HG02870 (cell line): ENCODE measurements around the gene KLHDC1.
"Not testable (repeated sequence)": the region's sequence is repeated elsewhere in the genome, so short reads cannot be mapped to it uniquely, and the experiment has no call there.

Source experiments
- ATAC-seq: cut with Tn5 transposase; IDR thresholded peaks from one replicate; pipeline ENCODE4 v1.9.1; 2021; ENCODE audit warnings: mild to moderate bottlenecking, moderate library complexity; ENCODE audit not compliant: unreplicated experiment

KLHDC1 gene

DNA sequence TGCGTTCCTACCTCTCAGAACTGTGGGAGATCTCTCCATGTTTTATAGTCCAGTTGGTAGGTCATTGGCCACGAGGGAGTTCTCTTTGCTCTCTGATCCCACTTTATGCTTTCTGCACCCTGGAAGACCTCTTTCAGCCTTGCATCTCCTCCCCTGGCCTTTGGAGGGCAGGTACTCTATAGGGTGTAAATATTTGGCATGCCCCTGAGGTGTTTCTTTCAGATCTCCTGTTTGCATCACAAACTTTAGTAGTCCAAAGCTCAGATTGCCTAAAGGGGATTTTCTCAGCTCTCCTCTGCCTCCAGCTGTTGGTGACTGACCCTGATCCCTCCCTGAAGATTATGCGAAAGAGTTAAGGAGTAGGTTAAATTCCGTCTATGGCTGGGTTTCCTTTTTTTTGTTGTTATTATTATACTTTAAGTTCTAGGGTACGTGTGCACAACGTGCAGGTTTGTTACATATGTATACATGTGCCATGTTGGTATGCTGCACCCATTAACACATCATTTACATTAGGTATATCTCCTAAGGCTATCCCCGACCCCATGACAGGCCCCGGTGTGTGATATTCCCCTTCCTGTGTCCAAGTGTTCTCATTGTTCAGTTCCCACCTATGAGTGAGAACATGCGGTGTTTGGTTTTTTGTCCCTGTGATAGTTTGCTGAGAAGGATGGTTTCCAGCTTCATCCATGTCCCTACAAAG lies 29.0 kb downstream of the KLHDC1 start:
- ATAC-seq, result not testable (repeated sequence)

GRCh38 chr14:49727171-49727570 lies 34.3 kb downstream of the KLHDC1 start:
- no peak for ATAC-seq

GRCh38 chr14:49732896-49733295 lies 40.0 kb downstream of the KLHDC1 start:
- no peak for ATAC-seq

- no peak for ATAC-seq
Measured at GRCh38 chr14:49733836-49734235, 40.9 kb downstream of the KLHDC1 start.

DNA sequence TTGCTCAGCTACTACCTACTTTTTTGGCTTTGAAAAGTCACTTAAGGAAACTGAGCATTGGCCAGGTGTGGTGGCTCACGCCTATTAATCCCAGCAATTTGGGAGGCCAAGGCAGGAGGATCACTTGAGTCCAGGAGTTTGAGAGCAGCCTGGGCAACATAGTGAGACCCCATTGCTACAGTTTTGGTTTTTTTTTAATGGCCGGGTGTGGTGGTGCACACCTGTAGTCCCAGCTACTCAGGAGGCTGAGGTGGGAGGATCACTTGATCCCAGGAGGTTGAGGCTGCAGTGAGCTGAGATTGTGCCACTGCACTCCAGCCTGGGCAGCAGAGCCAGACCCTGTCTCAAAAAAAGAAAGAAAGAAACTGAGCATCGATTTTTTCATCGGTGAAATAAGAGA lies 42.7 kb downstream of the KLHDC1 start:
- ATAC-seq, result not testable (repeated sequence)

- no peak for ATAC-seq
Measured at GRCh38 chr14:49745191-49745590, 52.3 kb downstream of the KLHDC1 start.

GRCh38 chr14:49746476-49746875 lies 53.6 kb downstream of the KLHDC1 start:
- not testable (repeated sequence) for ATAC-seq

DNA sequence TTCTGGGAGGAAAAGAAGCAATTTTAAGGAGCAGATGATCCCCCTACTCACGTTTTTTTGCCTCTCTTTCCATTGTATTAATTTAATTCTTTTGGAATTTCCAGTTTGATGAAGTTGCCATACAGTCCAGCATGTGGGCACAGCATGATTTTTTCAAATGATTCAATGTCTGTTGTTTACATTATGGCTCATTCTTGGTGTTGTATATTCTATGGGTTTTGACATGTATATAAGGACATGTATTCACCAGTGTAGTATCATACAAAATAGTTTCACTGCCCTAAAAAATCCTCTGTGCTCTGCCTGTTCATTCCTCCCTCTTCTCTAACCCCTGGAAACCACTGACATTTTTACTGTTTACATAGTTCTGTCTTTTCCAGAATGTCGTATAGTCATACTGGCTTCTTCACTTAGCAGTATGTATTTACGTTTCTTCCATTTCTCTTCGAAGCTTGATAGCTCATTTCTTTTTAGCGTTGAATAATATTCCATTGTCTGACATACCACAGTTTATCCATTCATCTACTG lies 61.7 kb downstream of the KLHDC1 start:
- no peak for ATAC-seq

- ATAC-seq, result no peak
Measured at GRCh38 chr14:49755378-49755777, 62.5 kb downstream of the KLHDC1 start.

DNA sequence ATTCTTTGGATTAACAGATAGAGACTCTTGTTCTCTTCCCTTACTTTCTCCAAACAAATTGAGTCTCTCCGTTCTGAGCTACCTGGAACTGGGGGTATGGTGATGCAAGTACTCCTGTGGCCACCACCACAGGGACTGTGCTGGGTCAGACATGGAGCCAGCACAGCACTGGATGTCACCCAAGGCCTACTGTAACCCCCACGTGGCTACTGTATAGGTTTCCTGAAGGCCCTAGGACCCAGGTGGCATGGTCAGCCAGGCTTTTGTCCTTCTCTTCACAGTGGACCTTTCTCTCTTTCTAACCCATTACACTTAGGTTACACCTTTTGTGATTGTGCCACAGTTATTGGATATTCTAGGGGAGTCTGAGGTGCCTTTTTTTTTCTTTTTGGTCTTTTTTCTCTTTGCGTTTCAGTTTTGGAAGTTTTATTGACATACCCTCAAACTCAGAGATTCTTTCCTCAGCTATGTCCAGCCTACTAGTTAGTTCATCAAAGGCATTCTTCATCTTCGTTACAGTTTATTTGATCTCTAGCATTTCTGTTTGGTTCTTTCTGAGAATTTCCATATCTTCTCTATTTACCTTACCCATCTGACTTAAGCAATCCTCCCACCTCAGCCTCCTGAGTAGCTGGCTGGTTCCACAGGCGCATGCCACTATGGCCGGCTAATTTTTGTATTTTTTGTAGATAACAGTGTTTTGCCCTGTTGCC lies 69.1 kb downstream of the KLHDC1 start:
- no peak for ATAC-seq

DNA sequence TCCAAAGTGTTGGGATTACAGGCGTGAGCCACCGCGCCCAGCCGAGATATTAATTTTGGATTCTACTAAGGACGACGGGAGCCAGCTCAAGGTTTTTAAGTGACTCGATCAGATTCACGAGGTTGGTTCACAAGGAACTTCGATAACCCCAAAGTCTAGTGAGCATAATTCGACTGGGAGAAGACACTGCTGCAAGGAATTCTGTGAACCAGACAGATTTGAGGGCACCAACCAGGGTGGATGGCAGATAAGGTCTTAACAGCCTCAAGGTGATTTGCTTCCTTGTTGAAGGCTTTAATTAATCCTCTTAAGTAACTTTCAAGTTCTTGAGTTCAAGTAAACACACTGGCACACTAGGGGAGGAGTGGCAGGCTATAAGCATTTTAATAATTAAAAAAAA lies 73.9 kb downstream of the KLHDC1 start:
- ATAC-seq, result no peak

- no peak for ATAC-seq
Measured at GRCh38 chr14:49767270-49767570, 74.3 kb downstream of the KLHDC1 start.

DNA sequence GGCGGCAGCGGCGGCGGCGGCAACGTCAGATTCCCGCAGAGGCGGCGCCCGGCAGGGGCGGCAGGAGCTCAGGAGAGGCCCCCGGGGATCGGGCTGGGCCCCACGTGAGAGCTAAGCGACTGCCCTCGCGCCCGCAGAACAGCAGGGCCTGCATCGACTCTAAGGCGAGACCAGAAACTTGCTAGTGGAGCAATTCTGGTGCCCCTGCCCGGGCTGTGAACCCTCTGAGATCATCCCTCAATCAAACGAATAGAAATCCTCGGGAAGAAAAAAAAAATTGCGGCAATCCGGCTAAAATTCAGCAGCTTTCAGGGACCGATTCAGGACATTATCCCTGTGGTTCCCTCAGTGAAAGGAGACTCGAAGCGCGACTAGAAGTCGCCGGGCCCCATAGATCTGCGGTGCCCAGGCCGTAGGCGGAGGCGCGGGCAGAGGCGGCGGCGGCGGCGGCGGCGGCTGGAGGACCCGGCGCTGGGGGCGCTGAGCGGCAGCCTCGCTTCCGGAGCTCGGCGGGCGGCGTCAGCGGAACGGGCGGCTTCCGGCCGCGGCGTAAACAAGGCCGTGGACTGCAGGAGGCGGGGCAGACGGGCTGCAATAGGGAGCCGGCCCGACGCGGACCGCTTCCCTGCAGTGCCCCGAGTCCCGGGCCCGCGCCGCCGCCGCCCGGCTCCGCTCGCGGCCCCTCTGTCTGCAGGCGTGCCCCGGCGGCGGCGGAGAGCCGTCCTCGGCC lies 74.8 kb downstream of the KLHDC1 start, which contains the start of gene KLHDC2:
Gene KLHDC2, plus strand, starts transcription at position 583 of the 730 bp plus-strand sequence. CDS start 316 bp downstream, outside the sequence.
- ATAC-seq, result peak; percentile 89

GRCh38 chr14:49768301-49769121 lies 75.6 kb downstream of the KLHDC1 start:
- ATAC-seq, result peak; percentile 31

GRCh38 chr14:49769171-49769570 lies 76.3 kb downstream of the KLHDC1 start:
- no peak for ATAC-seq

- no peak for ATAC-seq
Measured at GRCh38 chr14:49769581-49770211, 76.8 kb downstream of the KLHDC1 start.

- ATAC-seq, result no peak
Measured at GRCh38 chr14:49770212-49770817, 77.4 kb downstream of the KLHDC1 start.

GRCh38 chr14:49771691-49772090 lies 78.8 kb downstream of the KLHDC1 start:
- not testable (repeated sequence) for ATAC-seq

GRCh38 chr14:49774106-49774505 lies 81.2 kb downstream of the KLHDC1 start:
- no peak for ATAC-seq

DNA sequence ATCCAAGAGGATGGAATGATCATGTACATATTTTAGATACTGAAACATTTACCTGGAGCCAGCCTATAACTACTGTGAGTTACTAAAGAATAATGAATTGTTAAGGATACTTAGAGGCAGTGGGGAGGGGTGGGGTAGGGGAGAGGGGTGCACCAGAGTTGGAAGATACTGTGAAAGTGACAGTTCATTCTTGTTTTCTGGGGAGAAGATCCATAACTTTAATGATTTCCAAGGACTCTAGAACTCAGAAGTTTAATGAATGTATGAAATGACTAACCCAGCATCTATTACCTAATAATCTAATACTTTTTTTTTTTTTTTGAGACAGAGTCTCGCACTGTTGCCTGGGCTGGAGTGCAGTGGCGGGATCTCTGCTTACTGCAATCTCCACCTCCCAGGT lies 85.5 kb downstream of the KLHDC1 start:
- ATAC-seq, result no peak
